Cortex of kidney (tissue), 1 donor: ENCODE results near the gene KLHL8.
A peak's percentile ranks its signal among the peaks of the same experiment; 100 is the strongest.

ENCODE experiments used
- DNase-seq: peaks from one replicate; lab custom pipeline; 2025; lab: John Stamatoyannopoulos, UW

KLHL8 gene

DNA sequence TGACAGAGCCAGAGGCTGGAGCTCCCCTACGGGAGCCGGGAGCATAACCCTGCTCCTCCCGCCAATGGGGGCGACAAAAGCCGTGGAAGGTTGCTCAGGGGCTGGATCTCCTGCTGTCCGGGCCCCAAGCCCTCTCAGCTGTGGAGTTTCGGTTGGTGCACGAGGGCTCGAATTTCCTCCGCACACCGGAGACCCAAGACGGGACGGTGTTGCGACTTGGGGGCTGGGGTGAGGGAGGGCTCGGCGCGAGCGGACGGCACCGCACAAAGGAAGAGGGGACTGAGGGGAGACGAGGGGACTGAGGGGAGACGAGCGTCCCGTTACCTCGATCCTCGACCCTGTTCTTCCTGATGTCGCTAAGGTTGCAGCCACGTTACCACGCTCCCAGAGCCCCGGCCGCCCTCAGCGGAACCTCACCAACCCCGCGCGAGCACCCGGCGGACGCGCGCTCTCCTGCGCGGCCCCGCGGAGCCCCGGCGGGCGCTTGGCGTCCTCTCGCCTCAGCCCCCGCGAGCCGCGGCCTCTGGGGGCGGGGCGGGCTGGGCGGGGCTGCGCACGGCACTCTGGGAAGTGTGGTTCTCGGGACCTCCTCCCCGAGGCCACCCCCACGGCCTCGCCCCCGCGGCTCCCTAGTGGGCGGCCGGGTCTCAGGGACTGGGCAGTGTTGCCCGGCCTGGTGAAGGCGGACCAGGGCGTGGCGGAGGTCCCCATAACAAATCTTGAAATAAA, at the start of gene KLHL8:
TSS of gene KLHL8 (minus strand) at position 525 of the 729 bp plus-strand sequence. CDS start 25,079 bp downstream, outside the sequence.
- peak; percentile 26 for DNase-seq

DNA sequence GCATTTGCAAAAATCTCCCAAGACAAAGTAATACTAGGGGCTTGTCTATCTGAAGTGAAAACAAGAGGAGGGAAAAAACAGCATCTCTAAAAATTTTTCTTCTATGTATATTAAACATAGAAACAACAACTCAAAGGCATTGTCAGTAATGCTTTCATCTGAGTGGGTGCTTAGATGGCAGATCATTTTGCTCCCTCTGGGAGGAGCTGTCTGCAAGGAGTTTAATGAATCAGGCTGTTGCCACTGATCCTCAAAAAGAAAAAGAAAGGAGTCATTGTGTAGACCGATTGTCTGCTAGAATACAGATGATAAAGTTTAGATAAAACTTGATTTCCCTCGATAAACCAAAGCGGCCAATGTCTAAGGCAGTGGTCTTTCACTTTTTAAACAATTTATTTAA, 49.7 kb upstream of the KLHL8 start:
- DNase-seq = no peak

DNA sequence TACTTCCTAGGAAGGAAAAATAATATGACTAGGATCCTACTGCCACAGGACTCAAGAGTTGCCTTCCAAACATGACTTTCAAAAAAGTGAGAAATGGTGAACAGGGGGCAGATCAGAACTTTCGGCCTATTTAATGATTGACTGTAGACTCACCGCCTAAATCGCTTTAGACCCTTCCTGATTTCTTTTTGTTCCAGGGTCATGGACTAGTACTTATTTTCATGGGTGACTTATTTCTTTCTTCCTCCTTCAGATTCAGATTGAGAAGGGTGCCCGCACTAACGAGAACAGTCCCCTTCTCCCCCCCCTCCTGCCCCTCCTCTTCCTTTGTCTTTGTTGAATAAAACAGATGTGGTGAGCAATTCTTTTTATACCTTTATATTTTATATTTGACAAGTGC, 48.0 kb upstream of the KLHL8 start:
- no peak for DNase-seq

DNA sequence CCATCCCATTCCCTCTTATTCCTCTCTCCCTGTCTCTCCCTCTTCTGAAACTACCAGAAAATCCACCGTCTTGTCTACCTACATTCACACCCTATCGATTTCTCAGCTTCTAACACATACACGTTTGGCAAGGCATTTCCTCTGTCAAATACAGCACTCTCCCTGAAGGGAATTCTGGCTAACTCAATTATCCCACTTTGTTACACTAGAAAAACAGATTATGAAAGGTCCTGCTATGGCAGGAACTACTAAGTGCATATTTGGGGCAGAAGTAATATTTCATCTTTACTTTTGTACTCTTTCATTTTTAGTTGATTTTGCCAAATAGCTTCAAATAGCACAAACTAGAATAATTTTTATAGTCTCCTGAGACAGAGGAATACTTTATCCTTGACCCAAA, 46.6 kb upstream of the KLHL8 start:
- DNase-seq = no peak

DNA sequence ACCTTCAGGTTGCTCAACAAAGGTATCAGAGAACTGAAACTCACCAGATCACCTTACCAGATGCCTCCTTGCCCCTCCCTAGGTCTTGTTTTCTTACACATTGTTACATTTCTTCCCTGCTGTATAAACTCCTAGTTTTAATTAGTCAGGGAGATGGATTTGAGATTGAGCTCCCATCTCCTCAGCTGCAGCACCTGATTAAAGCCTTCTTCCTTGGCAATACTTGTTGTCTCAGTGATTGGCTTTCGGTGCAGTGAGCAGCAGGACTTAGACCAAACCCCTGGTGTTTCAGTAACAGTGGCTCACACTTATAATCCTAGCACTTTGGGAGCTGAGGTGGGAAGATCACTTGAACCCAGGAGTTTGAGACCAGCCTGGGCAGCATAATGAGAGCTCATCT, 42.5 kb upstream of the KLHL8 start:
- DNase-seq = no peak

DNA sequence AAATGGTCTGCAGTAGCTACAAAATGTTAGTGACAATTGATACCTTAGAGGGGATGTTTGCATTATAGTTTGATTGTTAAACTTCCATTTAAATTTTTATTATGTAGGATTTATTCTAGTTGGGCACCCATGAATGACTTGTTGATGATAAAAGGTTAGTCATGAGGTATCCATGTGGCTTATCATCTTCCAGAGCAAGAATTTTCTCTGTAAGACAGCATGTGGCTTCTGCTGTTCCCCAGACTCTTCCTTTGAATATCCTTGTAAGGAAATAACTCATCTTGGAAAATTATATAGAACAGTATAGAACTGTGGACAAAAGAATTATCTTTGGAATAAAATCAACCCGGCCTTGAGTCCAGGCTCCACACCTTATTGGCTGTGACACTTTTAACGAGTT, 40.1 kb upstream of the KLHL8 start:
- no peak for DNase-seq

DNA sequence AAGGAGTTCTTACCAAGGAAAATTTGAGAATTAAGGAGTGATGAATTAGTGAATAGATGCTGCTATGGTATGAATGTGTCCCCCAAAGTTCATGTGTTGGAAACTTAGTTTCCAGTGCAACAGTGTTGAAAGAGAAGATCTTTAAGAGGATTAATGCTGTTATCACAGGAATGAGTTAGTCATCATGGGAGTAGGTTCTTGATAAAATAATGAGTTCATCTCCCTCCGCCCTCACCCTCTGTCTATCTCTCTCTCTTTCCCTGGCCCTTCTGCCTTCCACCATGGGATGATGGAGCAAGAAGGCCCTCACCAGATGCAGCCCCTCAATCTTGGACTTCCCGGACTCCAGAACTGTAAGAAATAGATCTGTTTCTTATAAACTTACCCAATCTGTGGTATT, 38.3 kb upstream of the KLHL8 start:
- no peak for DNase-seq

DNA sequence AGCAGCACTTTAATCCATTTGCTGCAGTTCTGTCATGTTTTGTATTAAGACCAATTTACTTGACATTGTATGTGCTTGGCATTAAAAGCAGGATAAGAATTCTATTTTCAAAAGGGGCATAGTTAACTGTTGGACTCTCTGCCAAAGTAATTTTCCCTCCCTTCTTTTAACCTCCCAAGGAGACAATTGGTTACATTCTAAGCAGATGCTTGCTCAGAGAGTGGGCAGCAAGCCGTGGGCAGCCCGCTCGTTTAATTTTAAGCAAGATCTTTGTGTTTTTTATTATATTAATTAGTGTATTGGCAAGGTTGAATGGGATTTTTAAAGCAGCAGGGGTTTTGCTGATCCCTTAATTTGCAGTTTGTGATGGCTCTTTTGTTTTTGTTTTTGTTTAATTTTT, 37.1 kb upstream of the KLHL8 start:
- DNase-seq = no peak

DNA sequence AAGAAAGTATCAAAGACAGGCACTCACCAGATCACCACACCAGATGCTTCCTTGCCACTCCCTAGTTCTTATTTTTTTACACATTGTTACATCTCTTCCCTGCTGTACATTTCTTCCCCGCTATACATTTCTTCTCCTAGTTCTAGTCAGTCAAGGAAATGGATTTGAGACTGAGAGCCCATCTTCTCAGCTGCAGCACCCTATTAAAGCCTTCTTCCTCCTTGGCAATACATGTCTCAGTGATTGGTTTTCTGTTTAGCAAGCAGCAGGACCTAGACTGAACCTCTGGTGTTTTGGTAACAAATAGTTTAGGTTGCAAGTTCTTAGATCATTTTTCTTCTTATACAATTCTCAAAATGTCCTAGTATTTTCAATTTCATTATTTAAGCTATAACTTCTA, 35.3 kb upstream of the KLHL8 start:
- DNase-seq = no peak

DNA sequence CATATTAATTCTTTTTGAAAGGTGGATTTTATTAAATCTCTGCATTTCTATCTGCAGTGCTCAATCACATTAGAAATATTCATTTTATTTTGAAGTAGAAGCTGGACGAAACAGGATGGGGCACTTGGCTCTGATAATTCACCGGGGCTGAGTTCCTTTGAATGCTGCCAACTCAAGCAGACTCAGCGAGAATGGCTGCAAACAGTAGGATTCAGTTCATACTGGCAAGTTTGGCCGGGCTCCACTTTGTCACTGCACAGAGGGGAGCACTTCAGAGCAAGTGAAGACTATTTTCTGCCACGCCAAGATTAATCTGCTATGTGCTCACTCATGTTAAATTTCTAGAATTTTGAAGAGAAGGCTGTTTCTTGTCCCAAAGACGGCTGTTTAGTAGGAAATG, 30.7 kb upstream of the KLHL8 start:
- DNase-seq = no peak

DNA sequence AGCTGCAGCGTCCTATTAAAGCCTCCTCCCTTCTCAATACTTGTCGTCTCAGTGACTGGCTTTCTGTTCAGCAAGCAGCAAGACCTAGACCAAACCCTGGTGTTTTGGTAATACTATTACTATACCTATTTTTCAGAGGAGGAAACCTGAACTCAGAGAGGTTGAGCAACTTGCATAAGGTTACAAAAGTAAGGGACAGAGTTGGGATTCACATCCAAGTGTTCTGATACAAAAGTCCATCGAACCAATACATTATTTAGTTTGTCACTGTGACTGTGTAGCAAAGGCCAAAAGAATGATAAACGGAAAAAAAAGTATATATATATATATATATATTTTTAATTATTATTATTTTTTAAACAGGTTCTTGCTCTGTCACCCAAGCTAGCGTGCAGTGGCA, 29.9 kb upstream of the KLHL8 start:
- DNase-seq = no peak

DNA sequence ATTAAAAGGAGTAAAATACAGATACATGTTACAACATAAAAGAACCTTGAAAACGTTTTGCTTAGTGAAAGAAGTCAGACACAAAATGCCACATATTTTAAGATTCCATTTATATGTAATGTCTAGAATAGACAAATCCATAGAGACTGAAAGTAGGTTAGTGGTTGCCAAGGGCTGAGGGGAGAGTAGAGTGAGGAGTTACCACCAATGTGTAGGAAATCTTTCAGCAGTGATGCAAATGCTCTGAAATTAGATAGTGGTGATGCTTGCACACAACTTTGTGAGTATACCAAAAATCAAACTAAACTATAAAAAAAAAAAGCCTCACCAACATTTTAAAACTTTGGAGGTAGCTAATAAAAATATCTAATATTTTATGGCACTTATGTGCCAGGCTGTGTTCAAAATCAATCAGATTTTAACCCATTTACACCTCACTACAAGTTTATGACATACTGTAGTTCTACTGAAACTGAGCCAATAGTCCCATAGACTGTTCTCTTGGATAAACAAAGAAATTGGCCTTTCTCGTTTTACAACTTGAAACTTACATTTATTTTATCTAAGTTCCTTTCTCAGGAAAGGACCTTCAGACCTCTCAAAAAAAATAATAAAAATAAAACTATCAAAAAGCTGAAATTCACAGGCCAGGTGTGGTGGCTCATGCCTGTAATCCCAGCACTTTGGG, 29.1 kb upstream of the KLHL8 start:
- no peak for DNase-seq

DNA sequence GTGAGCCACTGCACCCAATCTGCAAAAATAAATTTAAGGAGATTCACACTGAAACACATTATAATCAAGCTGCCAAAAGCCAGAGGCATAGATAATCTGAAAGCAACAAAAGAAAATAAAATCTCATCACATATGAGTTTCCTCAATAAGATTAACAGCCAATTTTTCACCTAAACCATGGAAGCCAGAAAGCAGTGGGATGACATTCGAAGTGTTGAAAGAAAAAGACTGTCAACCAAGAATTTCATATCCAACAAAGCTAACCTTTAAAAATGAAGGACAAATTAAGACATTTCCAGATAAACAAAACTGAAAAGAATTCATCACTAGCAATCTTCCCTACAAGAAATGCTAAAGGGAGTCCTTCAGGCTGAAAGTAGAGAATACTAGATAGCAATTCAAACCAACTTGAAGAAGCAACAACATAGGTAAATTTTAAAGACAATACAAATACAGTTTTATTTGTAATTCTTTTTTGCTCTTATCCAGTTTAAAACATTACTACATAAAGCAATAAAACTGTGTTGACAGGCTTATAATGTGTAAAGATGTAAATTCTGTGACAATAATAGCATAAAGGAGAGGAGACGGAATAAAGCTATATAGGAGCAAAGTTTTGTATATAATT, 23.1 kb upstream of the KLHL8 start:
- no peak for DNase-seq

DNA sequence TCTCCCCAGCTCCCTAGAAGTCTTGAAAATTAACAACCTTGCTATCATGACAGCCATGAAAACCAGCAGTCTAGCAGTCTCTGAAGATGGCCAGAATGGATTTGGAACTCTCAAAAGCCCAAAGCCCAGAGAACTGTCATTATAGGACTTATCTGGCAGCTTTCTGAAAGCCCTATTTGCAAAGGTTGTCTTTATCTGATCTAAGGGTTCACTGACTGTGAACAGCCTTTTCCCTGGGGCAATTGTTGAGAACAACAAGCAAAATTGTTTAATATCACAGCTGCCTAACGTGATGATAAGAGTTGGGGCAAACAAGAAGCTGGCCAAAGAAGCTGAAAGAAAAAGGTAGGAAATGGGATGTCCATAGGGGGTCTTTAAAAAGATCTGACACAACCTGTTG, 20.9 kb upstream of the KLHL8 start:
- no peak for DNase-seq

DNA sequence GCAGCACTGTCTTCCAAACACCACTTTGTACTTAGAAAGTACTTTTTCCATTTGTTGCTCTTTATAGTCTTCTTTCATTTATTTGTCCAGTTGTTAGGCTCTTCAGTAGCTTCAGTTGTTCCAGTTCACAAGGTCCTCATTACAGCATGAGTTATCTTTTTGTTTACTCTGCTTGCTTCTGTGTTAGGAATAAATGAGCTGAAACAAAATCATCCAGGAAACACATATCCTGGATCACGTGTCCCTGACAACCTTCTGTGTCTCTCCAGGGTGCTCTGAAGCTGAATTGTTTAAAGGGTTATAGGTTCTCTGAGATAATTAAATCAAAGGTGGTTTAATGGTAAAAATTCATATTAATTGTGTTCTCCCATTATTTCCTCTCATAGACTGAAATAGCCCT, 19.9 kb upstream of the KLHL8 start:
- no peak for DNase-seq

DNA sequence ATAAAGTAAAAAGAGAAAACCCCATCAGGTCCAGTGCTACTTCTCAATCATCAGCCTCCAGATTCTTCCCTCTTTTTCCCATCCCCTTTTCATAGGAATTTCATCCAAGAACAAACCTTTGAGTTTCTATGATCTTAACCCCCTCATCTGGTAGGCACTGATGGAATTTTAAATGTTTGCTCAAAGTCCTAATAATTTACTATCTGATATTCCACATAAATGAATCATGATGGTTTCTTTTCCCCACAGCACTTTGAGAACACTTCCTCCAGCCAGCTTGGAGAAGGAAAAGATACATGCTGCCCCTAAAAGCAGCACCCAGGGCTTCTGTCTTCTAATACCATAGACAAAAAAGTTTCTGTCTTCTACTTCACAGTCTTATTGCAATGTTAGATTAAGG, 19.4 kb upstream of the KLHL8 start:
- DNase-seq = no peak

DNA sequence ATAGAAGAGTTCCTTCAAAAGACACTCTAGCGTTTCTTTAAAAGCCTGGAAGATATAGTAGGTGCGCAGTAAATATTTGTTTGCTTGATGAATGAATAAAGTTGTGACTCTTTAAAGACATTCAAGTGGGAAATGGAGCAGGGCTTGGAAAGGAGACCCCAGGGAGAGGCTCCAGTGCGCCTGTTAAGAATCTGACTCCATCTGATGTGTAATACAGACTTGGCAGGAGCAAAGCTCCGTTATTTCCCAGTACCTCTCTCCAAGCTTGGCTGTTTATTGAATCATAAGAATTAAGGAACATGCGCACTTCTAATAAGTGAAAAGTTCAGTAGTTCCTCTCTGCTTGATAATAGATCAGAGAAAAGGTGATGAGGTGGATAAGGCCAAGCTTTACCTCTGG, 18.8 kb upstream of the KLHL8 start:
- no peak for DNase-seq

DNA sequence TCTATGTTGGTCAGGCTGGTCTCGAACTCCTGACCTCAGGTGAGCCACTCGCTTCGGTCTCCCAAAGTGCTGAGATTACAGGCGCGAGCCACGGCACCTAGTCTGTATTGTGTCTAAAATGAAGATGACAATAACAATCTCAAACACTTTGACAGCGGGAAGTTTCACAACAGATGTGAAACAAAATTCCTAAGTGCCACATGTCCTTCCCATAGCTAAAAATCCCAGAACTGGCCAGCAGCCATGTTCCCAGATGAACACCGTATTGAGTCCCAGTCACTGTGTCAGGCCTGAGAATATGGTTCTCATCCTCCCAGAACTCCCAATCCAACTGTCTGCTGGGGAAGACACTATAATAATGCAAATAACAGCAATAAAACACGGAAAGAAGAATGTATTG, 16.4 kb upstream of the KLHL8 start:
- no peak for DNase-seq

DNA sequence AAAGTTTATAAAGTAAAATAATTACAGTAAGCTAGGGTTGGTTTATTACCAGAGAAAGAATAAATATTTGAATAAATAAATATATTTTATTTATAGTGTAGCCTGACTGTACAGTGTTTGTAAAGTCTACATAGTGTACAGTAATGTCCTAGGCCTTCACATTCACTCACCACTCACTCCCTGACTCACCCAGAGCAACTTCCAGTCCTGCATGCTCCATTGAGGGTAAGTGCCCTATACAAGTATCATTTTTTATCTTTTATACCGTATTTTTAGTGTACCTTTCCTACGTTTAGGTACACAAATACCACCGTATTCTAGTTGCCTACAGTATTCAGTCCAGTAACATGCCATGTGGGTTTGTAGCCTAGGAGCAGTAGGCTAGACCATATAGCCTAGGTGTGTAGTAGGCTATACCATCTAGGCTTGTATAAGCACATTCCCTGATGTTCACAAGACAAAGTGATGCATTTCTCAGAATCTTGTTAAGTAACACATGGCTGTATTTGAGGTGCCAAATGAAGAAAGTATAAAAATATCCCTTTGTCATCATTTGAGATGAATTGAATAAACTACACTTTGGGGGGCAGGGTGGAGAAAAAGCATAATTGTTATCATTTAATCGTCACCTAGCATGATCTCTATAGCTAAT, 14.7 kb upstream of the KLHL8 start:
- DNase-seq = no peak

DNA sequence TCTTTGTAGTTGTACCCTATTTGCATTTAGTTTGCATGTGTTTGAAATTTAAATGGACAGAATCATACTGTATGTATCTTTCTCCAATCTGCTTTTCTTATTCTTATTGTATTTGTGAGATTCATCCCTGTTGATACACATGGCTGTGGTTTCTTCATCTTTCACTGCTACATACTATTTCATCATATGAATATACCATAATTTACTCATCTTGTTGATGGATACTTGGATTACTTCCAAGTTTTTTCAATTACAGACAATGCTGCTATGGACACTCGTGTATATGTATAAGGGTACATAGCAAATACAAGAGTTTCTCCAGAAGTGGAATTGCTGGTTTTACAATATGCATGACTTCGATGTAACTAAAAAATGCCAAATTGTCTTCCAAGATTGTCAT, 11.8 kb upstream of the KLHL8 start:
- no peak for DNase-seq

DNA sequence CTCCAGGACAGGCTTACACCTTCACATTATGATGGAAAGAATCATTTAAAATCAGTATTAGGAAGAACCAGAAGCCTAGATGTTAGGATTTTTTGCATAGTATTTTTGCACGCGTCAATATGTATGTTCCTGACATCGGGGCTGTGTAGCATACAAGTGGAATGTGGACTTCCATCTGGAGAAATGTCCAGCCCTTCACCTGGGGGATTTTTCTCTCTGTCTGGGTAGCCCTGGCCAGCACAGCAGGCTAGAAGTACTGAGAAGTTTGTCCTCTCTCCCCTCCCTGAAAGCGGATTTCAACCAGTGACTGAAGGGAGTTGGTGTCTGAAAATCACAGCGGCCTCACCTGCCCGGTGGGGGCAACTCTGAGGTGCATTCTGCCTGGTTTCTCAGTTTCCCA, 10.4 kb upstream of the KLHL8 start:
- no peak for DNase-seq

DNA sequence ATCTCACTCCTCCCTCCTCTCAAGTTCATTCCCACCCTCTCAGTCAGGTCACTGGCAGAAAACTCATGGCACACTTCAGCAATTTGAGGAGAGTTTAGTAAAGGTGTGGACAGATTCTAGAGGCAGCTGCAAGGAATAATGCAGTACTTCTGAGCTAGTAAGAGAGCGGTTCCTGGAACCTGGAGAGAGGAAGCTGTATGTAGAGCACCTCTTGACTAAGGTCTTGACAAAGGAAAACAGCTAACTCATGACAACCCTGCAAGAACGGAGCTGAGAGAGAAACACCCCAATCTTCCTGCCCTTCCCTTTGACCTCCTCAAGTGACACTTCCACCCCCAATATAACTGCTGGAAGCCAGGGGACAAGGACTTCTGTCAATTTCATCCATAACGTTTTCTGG, 9.6 kb upstream of the KLHL8 start:
- no peak for DNase-seq

DNA sequence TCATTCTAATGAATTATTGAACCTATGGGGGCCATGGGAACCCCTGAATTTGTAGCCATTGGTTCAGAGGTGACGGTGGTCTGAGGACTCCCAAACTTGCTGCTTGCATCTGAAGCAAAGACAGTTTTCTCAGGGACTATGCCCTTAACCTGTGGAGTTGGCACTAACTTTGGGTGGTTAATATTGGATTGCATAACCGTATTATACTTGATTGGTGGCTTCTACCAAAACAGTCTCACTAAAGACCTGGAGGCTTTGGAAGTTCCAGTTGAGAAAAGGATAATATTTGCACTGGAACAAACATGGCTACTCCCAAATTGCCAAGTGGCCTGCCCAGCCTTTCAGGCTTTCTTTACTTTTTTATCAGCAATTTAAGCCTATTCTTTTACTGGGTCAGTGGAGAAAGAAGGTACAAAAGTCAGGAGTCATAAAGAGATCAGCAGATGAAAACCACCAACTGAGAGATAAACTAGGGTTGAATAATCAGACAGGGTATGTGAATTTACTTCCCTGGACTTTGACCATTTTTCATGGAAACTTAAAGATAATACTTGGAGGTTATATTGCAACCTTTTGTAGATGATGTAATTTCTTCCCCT, 7.9 kb upstream of the KLHL8 start:
- no peak for DNase-seq
